Mammary epithelial cell (primary cell): ENCODE data around the gene LY6G5C.

Experiments
- EZH2 ChIP-seq: IDR thresholded peaks from 2 replicates; pipeline ENCODE4 v1.6.1; 2012; ENCODE audit warnings: low read length, inconsistent platforms, borderline replicate concordance
- TF ChIP-seq, protein P1 (sequence below), 2 donors: IDR thresholded peaks in 1 of 2; conservative IDR thresholded peaks in 1 of 2; 2 replicates each; pipeline ENCODE4 v1.5.1; 2011 to 2012; ENCODE audit warnings: inconsistent platforms in 2 of 2, low read length in 2 of 2, mild to moderate bottlenecking in 2 of 2, control low read depth in 1 of 2, low read depth in 1 of 2; ENCODE audit not compliant: insufficient read depth in 1 of 2; ENCODE audit errors: extremely low read depth in 1 of 2

DNA sequence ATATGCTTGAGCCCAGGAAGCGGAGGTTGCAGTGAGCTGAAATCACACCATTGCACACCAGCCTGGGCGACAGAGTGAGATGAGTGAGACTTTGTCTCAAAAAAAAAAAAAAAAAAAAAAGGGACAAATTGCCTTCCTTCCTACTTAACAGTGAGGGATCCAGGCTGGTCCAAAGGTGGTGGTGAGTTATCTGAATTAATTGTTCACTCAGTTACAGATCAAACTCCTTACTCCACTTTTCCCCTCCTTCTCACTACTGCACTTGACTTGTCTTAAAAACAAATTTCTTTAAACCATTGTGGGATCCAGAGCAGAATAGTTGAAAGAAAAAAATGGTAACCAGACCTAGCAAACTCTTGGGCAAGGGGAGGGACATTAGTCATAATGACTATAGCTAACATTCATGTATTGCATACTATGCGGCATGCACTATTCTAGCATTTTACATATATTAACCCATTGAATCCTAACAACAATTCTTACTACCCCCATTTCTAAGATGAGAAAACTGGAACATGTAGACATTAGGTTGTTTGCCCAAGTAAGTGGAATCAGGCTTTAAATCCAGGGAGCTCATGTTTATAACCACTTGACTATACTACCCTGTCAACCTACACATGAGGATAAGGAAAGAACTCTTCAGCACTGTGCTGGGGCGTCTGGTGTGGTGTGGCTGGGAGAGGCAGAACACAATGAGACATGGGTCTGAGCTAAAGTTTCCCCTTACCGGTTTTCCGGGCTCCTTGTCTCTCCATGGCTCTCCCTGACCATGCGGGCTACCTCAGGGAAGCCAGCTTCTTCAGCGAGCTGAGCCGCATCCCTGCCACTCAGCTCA is 17.5 kb downstream of the LY6G5C start:
- TF ChIP-seq, protein P1, sequence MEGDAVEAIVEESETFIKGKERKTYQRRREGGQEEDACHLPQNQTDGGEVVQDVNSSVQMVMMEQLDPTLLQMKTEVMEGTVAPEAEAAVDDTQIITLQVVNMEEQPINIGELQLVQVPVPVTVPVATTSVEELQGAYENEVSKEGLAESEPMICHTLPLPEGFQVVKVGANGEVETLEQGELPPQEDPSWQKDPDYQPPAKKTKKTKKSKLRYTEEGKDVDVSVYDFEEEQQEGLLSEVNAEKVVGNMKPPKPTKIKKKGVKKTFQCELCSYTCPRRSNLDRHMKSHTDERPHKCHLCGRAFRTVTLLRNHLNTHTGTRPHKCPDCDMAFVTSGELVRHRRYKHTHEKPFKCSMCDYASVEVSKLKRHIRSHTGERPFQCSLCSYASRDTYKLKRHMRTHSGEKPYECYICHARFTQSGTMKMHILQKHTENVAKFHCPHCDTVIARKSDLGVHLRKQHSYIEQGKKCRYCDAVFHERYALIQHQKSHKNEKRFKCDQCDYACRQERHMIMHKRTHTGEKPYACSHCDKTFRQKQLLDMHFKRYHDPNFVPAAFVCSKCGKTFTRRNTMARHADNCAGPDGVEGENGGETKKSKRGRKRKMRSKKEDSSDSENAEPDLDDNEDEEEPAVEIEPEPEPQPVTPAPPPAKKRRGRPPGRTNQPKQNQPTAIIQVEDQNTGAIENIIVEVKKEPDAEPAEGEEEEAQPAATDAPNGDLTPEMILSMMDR (conservative IDR thresholded peaks at IDR 0.05 in 1 of 2, IDR thresholded peaks at IDR 0.05 in 1 of 2; ENCODE audit: extremely low read depth in 1 of 2, insufficient read depth in 1 of 2, low read depth in 1 of 2, low read length in 2 of 2) = no peak
- no peak for TF ChIP-seq EZH2
